ENCODE data around the gene NOPCHAP1.

Gene NOPCHAP1

GRCh38 chr12:104958001-104958804, 27.9 kb upstream of the NOPCHAP1 start, which contains the start of gene SLC41A2:
Gene SLC41A2 (minus strand): TSS chr12:104958290. CDS start chr12:104928527, 29,763 bp downstream.
- peaks cover 2% of the 10 kb centered on the region for H3K4me1 ChIP-seq (ENCODE audit: insufficient read depth, insufficient read length)
- peak; percentile 52 for DNase-seq (ENCODE audit: low read depth, low spot score)
- H3K9me3 ChIP-seq (ENCODE audit: insufficient read depth, low read length), result no peaks in the 10 kb centered on the region
- peak within 1 kb of the TSS; percentile 67 for H3K4me3 ChIP-seq (ENCODE audit: insufficient read length, low read depth)
- no peaks in the 10 kb centered on the region for H3K36me3 ChIP-seq (ENCODE audit: insufficient read depth, insufficient read length, low read length)
- peak; percentile 25 for TF ChIP-seq SUZ12 (IDR thresholded peaks at IDR 0.05; ENCODE audit: extremely low read depth, insufficient read depth, insufficient read length)
- TF ChIP-seq ZNF274 (IDR thresholded peaks at IDR 0.05; ENCODE audit: low read depth, low read length), result no peak
- peak within 1 kb of the TSS; percentile 87 for H3K9ac ChIP-seq (ENCODE audit: insufficient read length, low read depth)
- peaks cover 24% of the 10 kb centered on the region for H3K27me3 ChIP-seq (ENCODE audit: insufficient read depth, insufficient read length)

GRCh38 chr12:104958805-104959334, 27.2 kb upstream of the NOPCHAP1 start:
- Histone ChIP-seq H3K4me3 (ENCODE audit: insufficient read length, low read depth) (peak overlapping the region; percentile 62), H3K36me3 (ENCODE audit: insufficient read depth, insufficient read length, low read length) (no peaks in the 10 kb centered on the region), H3K9ac (ENCODE audit: insufficient read length, low read depth) (peak overlapping the region; percentile 87), H3K4me1 (ENCODE audit: insufficient read depth, insufficient read length) (peaks cover 2% of the 10 kb centered on the region), H3K9me3 (ENCODE audit: insufficient read depth, low read length) (no peaks in the 10 kb centered on the region), H3K27me3 (ENCODE audit: insufficient read depth, insufficient read length) (peaks cover 24% of the 10 kb centered on the region)
- TF ChIP-seq ZNF274 (IDR thresholded peaks at IDR 0.05; ENCODE audit: low read depth, low read length) (no peak), YY1 (IDR thresholded peaks at IDR 0.05; ENCODE audit: insufficient read depth, insufficient read length) (no peak), SUZ12 (IDR thresholded peaks at IDR 0.05; ENCODE audit: extremely low read depth, insufficient read depth, insufficient read length) (no peak)
- no peak for DNase-seq (ENCODE audit: low read depth, low spot score)

- Histone ChIP-seq H3K4me1 (ENCODE audit: insufficient read depth, insufficient read length) (peaks cover 2% of the 10 kb centered on the region), H3K4me3 (ENCODE audit: insufficient read length, low read depth) (no peak overlapping the region), H3K36me3 (ENCODE audit: insufficient read depth, insufficient read length, low read length) (no peaks in the 10 kb centered on the region), H3K27me3 (ENCODE audit: insufficient read depth, insufficient read length) (peaks cover 24% of the 10 kb centered on the region), H3K9me3 (ENCODE audit: insufficient read depth, low read length) (no peaks in the 10 kb centered on the region), H3K9ac (ENCODE audit: insufficient read length, low read depth) (no peak overlapping the region)
- no peak for TF ChIP-seq ZNF274 (IDR thresholded peaks at IDR 0.05; ENCODE audit: low read depth, low read length)
- no peak for TF ChIP-seq YY1 (IDR thresholded peaks at IDR 0.05; ENCODE audit: insufficient read depth, insufficient read length)
- no peak for TF ChIP-seq SUZ12 (IDR thresholded peaks at IDR 0.05; ENCODE audit: extremely low read depth, insufficient read depth, insufficient read length)
- no peak for DNase-seq (ENCODE audit: low read depth, low spot score)
Observed at GRCh38 chr12:104959335-104959841, 26.7 kb upstream of the NOPCHAP1 start.

- Histone ChIP-seq H3K4me1 (ENCODE audit: insufficient read depth, insufficient read length) (peaks cover 2% of the 10 kb centered on the region), H3K9me3 (ENCODE audit: insufficient read depth, low read length) (no peaks in the 10 kb centered on the region), H3K36me3 (ENCODE audit: insufficient read depth, insufficient read length, low read length) (no peaks in the 10 kb centered on the region), H3K4me3 (ENCODE audit: insufficient read length, low read depth) (no peak overlapping the region), H3K27me3 (ENCODE audit: insufficient read depth, insufficient read length) (peaks cover 24% of the 10 kb centered on the region), H3K9ac (ENCODE audit: insufficient read length, low read depth) (no peak overlapping the region)
- DNase-seq (ENCODE audit: low read depth, low spot score), result no peak
- TF ChIP-seq SUZ12 (IDR thresholded peaks at IDR 0.05; ENCODE audit: extremely low read depth, insufficient read depth, insufficient read length) (no peak), YY1 (IDR thresholded peaks at IDR 0.05; ENCODE audit: insufficient read depth, insufficient read length) (no peak), ZNF274 (IDR thresholded peaks at IDR 0.05; ENCODE audit: low read depth, low read length) (no peak)
Observed at GRCh38 chr12:104960464-104960863, 25.7 kb upstream of the NOPCHAP1 start.

- Histone ChIP-seq H3K4me1 (ENCODE audit: insufficient read depth, insufficient read length) (peaks cover 2% of the 10 kb centered on the region), H3K9me3 (ENCODE audit: insufficient read depth, low read length) (no peaks in the 10 kb centered on the region), H3K27me3 (ENCODE audit: insufficient read depth, insufficient read length) (peaks cover 4% of the 10 kb centered on the region), H3K4me3 (ENCODE audit: insufficient read length, low read depth) (no peak overlapping the region), H3K9ac (ENCODE audit: insufficient read length, low read depth) (no peak overlapping the region), H3K36me3 (ENCODE audit: insufficient read depth, insufficient read length, low read length) (no peaks in the 10 kb centered on the region)
- TF ChIP-seq ZNF274 (IDR thresholded peaks at IDR 0.05; ENCODE audit: low read depth, low read length) (no peak), YY1 (IDR thresholded peaks at IDR 0.05; ENCODE audit: insufficient read depth, insufficient read length) (no peak), SUZ12 (IDR thresholded peaks at IDR 0.05; ENCODE audit: extremely low read depth, insufficient read depth, insufficient read length) (no peak)
- DNase-seq (ENCODE audit: low read depth, low spot score), result no peak
Observed at GRCh38 chr12:104963757-104964156, 22.4 kb upstream of the NOPCHAP1 start.

- peaks cover 2% of the 10 kb centered on the region for H3K4me1 ChIP-seq (ENCODE audit: insufficient read depth, insufficient read length)
- TF ChIP-seq YY1 (IDR thresholded peaks at IDR 0.05; ENCODE audit: insufficient read depth, insufficient read length), result no peak
- TF ChIP-seq ZNF274 (IDR thresholded peaks at IDR 0.05; ENCODE audit: low read depth, low read length), result no peak
- no peak for TF ChIP-seq SUZ12 (IDR thresholded peaks at IDR 0.05; ENCODE audit: extremely low read depth, insufficient read depth, insufficient read length)
- H3K9me3 ChIP-seq (ENCODE audit: insufficient read depth, low read length), result no peaks in the 10 kb centered on the region
- no peak overlapping the region for H3K4me3 ChIP-seq (ENCODE audit: insufficient read length, low read depth)
- no peak overlapping the region for H3K9ac ChIP-seq (ENCODE audit: insufficient read length, low read depth)
- H3K36me3 ChIP-seq (ENCODE audit: insufficient read depth, insufficient read length, low read length), result no peaks in the 10 kb centered on the region
- no peak for DNase-seq (ENCODE audit: low read depth, low spot score)
- peaks cover 2% of the 10 kb centered on the region for H3K27me3 ChIP-seq (ENCODE audit: insufficient read depth, insufficient read length)
Observed at GRCh38 chr12:104964167-104964855, 21.8 kb upstream of the NOPCHAP1 start.

- Histone ChIP-seq H3K9me3 (ENCODE audit: insufficient read depth, low read length) (no peaks in the 10 kb centered on the region), H3K27me3 (ENCODE audit: insufficient read depth, insufficient read length) (no peaks in the 10 kb centered on the region), H3K4me1 (ENCODE audit: insufficient read depth, insufficient read length) (peaks cover 2% of the 10 kb centered on the region), H3K4me3 (ENCODE audit: insufficient read length, low read depth) (no peak overlapping the region), H3K36me3 (ENCODE audit: insufficient read depth, insufficient read length, low read length) (no peaks in the 10 kb centered on the region), H3K9ac (ENCODE audit: insufficient read length, low read depth) (no peak overlapping the region)
- no peak for TF ChIP-seq ZNF274 (IDR thresholded peaks at IDR 0.05; ENCODE audit: low read depth, low read length)
- DNase-seq (ENCODE audit: low read depth, low spot score), result no peak
Observed at GRCh38 chr12:104964856-104965205, 21.3 kb upstream of the NOPCHAP1 start.

Measured in NT2/D1 (cell line).